ENCODE data around the gene AFAP1. TPM values are rescaled to one million over a fixed set of nuclear protein-coding genes. Genes with fewer than 3 reads are reported as not detected.

Gene AFAP1
- total and polyA plus RNA-seq, 2 of the 8 experiments (the other 6 are each of a cell fraction or from before 2014, with no cell fraction given): 3.6 to 18.2 TPM

- Histone ChIP-seq H3K9ac (replicated peaks in 1 of 4; ENCODE audit: extremely low read depth in 1 of 4, low read depth in 3 of 4, low read length in 3 of 4) (no peak overlapping the region), H3K4ac (replicated peaks; ENCODE audit: insufficient read length, low read depth, low read length) (no peak overlapping the region), H3K23ac (ENCODE audit: insufficient read length) (no peak overlapping the region), H3K18ac (ENCODE audit: extremely low read depth, low read length) (no peak overlapping the region), H4K5ac (ENCODE audit: insufficient read length, low read depth, low read length) (no peak overlapping the region), H3K4me3 (ENCODE audit: extremely low read depth in 1 of 4, insufficient read depth in 2 of 4, low read depth in 3 of 4, low read length in 4 of 4) (no peak overlapping the region), H3K56ac (replicated peaks; ENCODE audit: insufficient read length, low read depth, low read length) (no peak overlapping the region), H2AK5ac (ENCODE audit: low read depth, low read length) (no peak overlapping the region), H3K79me1 (ENCODE audit: low read depth, low read length) (peaks cover 6% of the 10 kb centered on the region), H2BK15ac (ENCODE audit: low read length) (no peak overlapping the region), H3K23me2 (ENCODE audit: low read depth, low read length) (peaks cover 4% of the 10 kb centered on the region; the same call in 1 of the 2 replicates), H3K79me2 (ENCODE audit: control insufficient read depth in 1 of 2, insufficient read depth in 2 of 2, low read length in 2 of 2) (no peaks in the 10 kb centered on the region), H3K14ac (ENCODE audit: insufficient read length) (no peak overlapping the region), H3K27me3 (replicated peaks in 1 of 4; ENCODE audit: control insufficient read depth in 3 of 4, extremely low read depth in 1 of 4, insufficient read depth in 3 of 4, low read length in 3 of 4) (no peaks in the 10 kb centered on the region), H2BK20ac (ENCODE audit: low read length) (no peak overlapping the region), H2BK12ac (ENCODE audit: low read depth, low read length) (no peak overlapping the region), H3K4me2 (ENCODE audit: insufficient read depth in 1 of 2, low read depth in 2 of 2, low read length in 2 of 2) (no peak overlapping the region), H2BK5ac (ENCODE audit: low read depth, low read length) (no peak overlapping the region), H4K8ac (ENCODE audit: extremely low read depth, insufficient read depth, low read length) (no peak overlapping the region), H4K91ac (replicated peaks; ENCODE audit: insufficient read length, low read length) (peak overlapping the region; percentile 23), H3K4me1 (replicated peaks in 1 of 4; ENCODE audit: control insufficient read depth in 3 of 4, insufficient read depth in 4 of 4, low read length in 3 of 4) (peaks cover 0 to 7% (median 2%) of the 10 kb centered on the region in 4 experiments; a peak in 5 of 7 replicates), H3K36me3 (ENCODE audit: control insufficient read depth in 2 of 4, insufficient read depth in 4 of 4, low read length in 3 of 4) (peaks cover 0 to 13% (median 3%) of the 10 kb centered on the region in 4 experiments; a peak in 3 of 8 replicates), H3K9me3 (ENCODE audit: insufficient read depth in 2 of 2, low read depth in 1 of 2, low read length in 1 of 2) (peaks cover 3 to 4% of the 10 kb centered on the region in 2 experiments; a peak in 2 of 4 replicates), H2AFZ (ENCODE audit: low read length) (no peak overlapping the region), H3K27ac (ENCODE audit: low read depth, low read length) (no peak overlapping the region), H4K20me1 (replicated peaks in 1 of 2; ENCODE audit: control insufficient read depth in 1 of 2, insufficient read depth in 2 of 2, low read length in 2 of 2) (no peaks in the 10 kb centered on the region), H2BK120ac (replicated peaks; ENCODE audit: low read depth, low read length) (no peak overlapping the region)
- DNase-seq (ENCODE audit: low read depth in 1 of 2, low spot score in 2 of 2): no peak
- ChIA-PET CTCF (ENCODE audit: partially characterized antibody) (interaction anchor here (0.7 to 4.1 kb wide), 3 partner anchors 9 to 471 kb away, joined by 3 to 38 read pairs (median 3); no protein-coding TSS in a partner anchor), POLR2A (ENCODE audit: partially characterized antibody) (interaction anchor here (0.6 kb wide), 1 partner anchor 9 kb away, joined by 3 read pairs; no protein-coding TSS in a partner anchor)
- no peak for FAIRE-seq
- WGBS, 2 experiments (ENCODE audit: extremely low coverage in 1 of 2, insufficient coverage in 1 of 2, insufficient read length in 1 of 2, insufficient replicate concordance in 2 of 2, low coverage in 1 of 2, low lambda C conversion rate in 2 of 2, missing lambda C conversion rate in 1 of 2): 88% methylated on average over 6 of the region's 7 CpGs; no CpG with 5 or more reads in 1 of the 2 experiments
- TF ChIP-seq CBX5 (IDR thresholded peaks at IDR 0.05; ENCODE audit: low read depth, low read length) (no peak), SRF (IDR thresholded peaks at IDR 0.05; ENCODE audit: low read depth, low read length) (no peak), ATF3 (IDR thresholded peaks at IDR 0.05; ENCODE audit: insufficient read depth, low read depth, low read length) (no peak), CHD1 (IDR thresholded peaks at IDR 0.05; ENCODE audit: low read depth, low read length) (no peak)
Measured at GRCh38 chr4:7867191-7867590, 72.5 kb downstream of the AFAP1 start.

All from H1 (cell line).